IMR-90 (cell line): Measurements from ENCODE around the gene DBH. TPM values are rescaled to one million over a fixed set of nuclear protein-coding genes. Genes with fewer than 3 reads are reported as not detected.

Experiments
- ATAC-seq: fragments of 200-7000 bp; cut with Tn5 transposase; 2 replicates; pipeline ENCODE4 v1.9.1; 2020; ENCODE audit warnings: low read depth, mild to moderate bottlenecking, moderate library complexity
- BruUV-seq: library from RNA; stranded (reverse); fragments of 400-500 nt; replicated peaks from 2 replicates; lab custom pipeline; 2021; lab: Mats Ljungman, UMichigan
- CTCF ChIA-PET: fragments of 300-600 bp; formaldehyde crosslinking; extraction: SDS; loops from one replicate; lab custom pipeline; 2021; ENCODE audit warnings: antibody characterized with exemption; lab: Yijun Ruan, JAX
- POLR2A ChIA-PET: fragments of 300-600 bp; sonication (Branson Sonifier 250); formaldehyde crosslinking; loops from one replicate; lab custom pipeline; 2022; ENCODE audit warnings: antibody characterized with exemption; ENCODE audit not compliant: unreplicated experiment; lab: Charles Lee
- DNase-seq: peaks from one replicate; pipeline ENCODE4 v3.0.0; 2013
- H2AFZ ChIP-seq: replicated peaks from 2 replicates; pipeline ENCODE3; 2013; ENCODE audit warnings: low read length, mild to moderate bottlenecking; ENCODE audit not compliant: poor library complexity
- H2AK5ac ChIP-seq: 2 replicates; pipeline ENCODE4 v1.6.1; 2013; ENCODE audit warnings: low read depth, low read length, inconsistent platforms
- H2AK9ac ChIP-seq: replicated peaks from 2 replicates; pipeline ENCODE3; 2013; ENCODE audit warnings: mild to moderate bottlenecking, low read depth, low read length, moderate library complexity; ENCODE audit not compliant: poor library complexity
- H2BK120ac ChIP-seq: 2 replicates; pipeline ENCODE4 v1.6.1; 2013; ENCODE audit warnings: low read depth, low read length, inconsistent platforms
- H2BK15ac ChIP-seq: 3 replicates; pipeline ENCODE4 v1.6.1; 2013; ENCODE audit warnings: low read depth, low read length, inconsistent platforms
- H2BK20ac ChIP-seq: 2 replicates; pipeline ENCODE4 v1.6.1; 2013; ENCODE audit warnings: low read depth, mild to moderate bottlenecking, inconsistent platforms, low read length, moderate library complexity
- H2BK5ac ChIP-seq: 2 replicates; pipeline ENCODE4 v1.6.1; 2013; ENCODE audit warnings: mild to moderate bottlenecking, low read depth, low read length, inconsistent platforms; ENCODE audit not compliant: poor library complexity, severe bottlenecking
- H3K14ac ChIP-seq: replicated peaks from 2 replicates; pipeline ENCODE4 v1.6.1; 2013; ENCODE audit warnings: low read depth, low read length, inconsistent platforms
- H3K18ac ChIP-seq: 2 replicates; pipeline ENCODE4 v1.6.1; 2013; ENCODE audit warnings: low read depth, low read length, control low read depth
- H3K23ac ChIP-seq: 2 replicates; pipeline ENCODE4 v1.6.1; 2013; ENCODE audit warnings: low read depth, low read length, inconsistent platforms
- H3K27ac ChIP-seq: 2 replicates; pipeline ENCODE4 v1.5.1; 2013; ENCODE audit warnings: mild to moderate bottlenecking, control low read depth, low read length; ENCODE audit not compliant: insufficient read depth
- H3K27me3 ChIP-seq: 2 replicates; pipeline ENCODE4 v1.6.1; 2013; ENCODE audit warnings: low read length; ENCODE audit not compliant: control insufficient read depth, insufficient read depth
- H3K36me3 ChIP-seq: 2 replicates; pipeline ENCODE4 v1.6.1; 2013; ENCODE audit warnings: low read length, mixed read lengths; ENCODE audit not compliant: control insufficient read depth, insufficient read depth
- H3K4ac ChIP-seq: 2 replicates; pipeline ENCODE4 v1.6.1; 2013; ENCODE audit warnings: low read depth, low read length, inconsistent platforms
- H3K4me1 ChIP-seq: 2 replicates; pipeline ENCODE4 v1.6.1; 2013; ENCODE audit warnings: low read length, mixed read lengths; ENCODE audit not compliant: control insufficient read depth, insufficient read depth
- H3K4me2 ChIP-seq: 2 replicates; pipeline ENCODE4 v1.6.1; 2013; ENCODE audit warnings: low read depth, mild to moderate bottlenecking, control low read depth, low read length, moderate library complexity
- H3K4me3 ChIP-seq: 2 replicates; pipeline ENCODE4 v1.5.1; 2013; ENCODE audit warnings: low read depth, mild to moderate bottlenecking, control low read depth, low read length, moderate library complexity; ENCODE audit not compliant: insufficient read depth
- H3K56ac ChIP-seq: 2 replicates; pipeline ENCODE4 v1.6.1; 2013; ENCODE audit warnings: low read length, inconsistent platforms; ENCODE audit not compliant: insufficient read depth; ENCODE audit errors: extremely low read depth
- H3K79me1 ChIP-seq, 2 experiments: 2 replicates each; pipeline ENCODE4 v1.6.1; 2013; ENCODE audit warnings: low read length in 2 of 2, inconsistent platforms in 1 of 2, low read depth in 1 of 2
- H3K9ac ChIP-seq: 2 replicates; pipeline ENCODE4 v1.6.1; 2013; ENCODE audit warnings: low read depth, low read length, control low read depth
- H3K9me1 ChIP-seq: 2 replicates; pipeline ENCODE4 v1.6.1; 2013; ENCODE audit warnings: low read length, inconsistent platforms; ENCODE audit not compliant: insufficient read depth
- H3K9me3 ChIP-seq: 2 replicates; pipeline ENCODE4 v1.6.1; 2013; ENCODE audit warnings: low read length; ENCODE audit not compliant: control insufficient read depth, insufficient read depth
- H4K20me1 ChIP-seq: 2 replicates; pipeline ENCODE4 v1.6.1; 2013; ENCODE audit warnings: low read length, inconsistent platforms; ENCODE audit not compliant: insufficient read depth
- H4K5ac ChIP-seq: 2 replicates; pipeline ENCODE4 v1.6.1; 2013; ENCODE audit warnings: mild to moderate bottlenecking, low read depth, low read length, control low read depth
- H4K8ac ChIP-seq, 2 experiments: 2 replicates each; pipeline ENCODE4 v1.6.1; 2013; ENCODE audit warnings: low read depth in 2 of 2, low read length in 2 of 2, control low read depth in 1 of 2, inconsistent platforms in 1 of 2
- H4K91ac ChIP-seq: 2 replicates; pipeline ENCODE4 v1.6.1; 2013; ENCODE audit warnings: low read depth, low read length, inconsistent platforms; ENCODE audit not compliant: insufficient read depth
- BHLHE40 ChIP-seq: fragments of 150-350 bp; IDR thresholded peaks from 2 replicates; pipeline ENCODE4 v1.6.1; 2016; ENCODE audit warnings: mild to moderate bottlenecking, low read depth, low read length
- CEBPB ChIP-seq: IDR thresholded peaks from 2 replicates; pipeline ENCODE4 v1.6.1; 2012; ENCODE audit warnings: low read depth, low read length, improper control_type of control experiment
- CHD1 ChIP-seq: IDR thresholded peaks from 2 replicates; pipeline ENCODE4 v1.6.1; 2012; ENCODE audit warnings: low read depth, low read length, improper control_type of control experiment
- FOS ChIP-seq: fragments of 150-350 bp; IDR thresholded peaks from 2 replicates; pipeline ENCODE4 v1.6.1; 2016; ENCODE audit warnings: low read depth, low read length
- MAFK ChIP-seq: IDR thresholded peaks from 2 replicates; pipeline ENCODE4 v1.6.1; 2012; ENCODE audit warnings: low read depth, low read length, improper control_type of control experiment
- MAZ ChIP-seq: IDR thresholded peaks from 2 replicates; pipeline ENCODE4 v1.6.1; 2012; ENCODE audit warnings: low read depth, mild to moderate bottlenecking, low read length, improper control_type of control experiment, moderate library complexity, borderline replicate concordance
- MXI1 ChIP-seq: IDR thresholded peaks from 2 replicates; pipeline ENCODE4 v1.6.1; 2012; ENCODE audit warnings: low read depth, mild to moderate bottlenecking, low read length, moderate library complexity, borderline replicate concordance
- NFE2L2 ChIP-seq: fragments of 150-350 bp; IDR thresholded peaks from 2 replicates; pipeline ENCODE4 v1.6.1; 2016; ENCODE audit warnings: low read depth, mild to moderate bottlenecking, low read length
- POLR2A ChIP-seq: IDR thresholded peaks from 2 replicates; pipeline ENCODE4 v1.6.1; 2012; ENCODE audit warnings: mild to moderate bottlenecking, low read depth, low read length
- RAD21 ChIP-seq: IDR thresholded peaks from 2 replicates; pipeline ENCODE4 v1.6.1; 2012; ENCODE audit warnings: low read length, improper control_type of control experiment
- RCOR1 ChIP-seq: IDR thresholded peaks from 2 replicates; pipeline ENCODE4 v1.6.1; 2012; ENCODE audit warnings: mild to moderate bottlenecking, low read length, improper control_type of control experiment; ENCODE audit not compliant: insufficient replicate concordance
- RFX5 ChIP-seq: IDR thresholded peaks from 2 replicates; pipeline ENCODE4 v1.8.0; 2012; ENCODE audit warnings: low read depth, mild to moderate bottlenecking, low read length, moderate library complexity
- SMC3 ChIP-seq: fragments of 150-350 bp; IDR thresholded peaks from 2 replicates; pipeline ENCODE4 v1.6.1; 2016; ENCODE audit warnings: low read depth, mild to moderate bottlenecking, antibody characterized with exemption, low read length, moderate library complexity
- WGBS, 2 experiments: methylation state at CpG; one replicate each; pipeline versions ENCODE4 v1.1.5 to v1.1.7; 2013; ENCODE audit warnings: missing lambda C conversion rate in 2 of 2; ENCODE audit not compliant: insufficient read length in 1 of 2; ENCODE audit errors: extremely low coverage in 2 of 2; 5-methylcytosine and 5-hydroxymethylcytosine counted together
- dilution Hi-C: fragments of 300-500 bp; cut with HindIII; formaldehyde crosslinking; loops from one replicate; pipeline ENCODE4 v1.14.3; 2018; ENCODE audit warnings: low sequenced_read_pairs; ENCODE audit not compliant: unreplicated experiment
- in situ Hi-C: fragments of 300-500 bp; cut with MboI; formaldehyde crosslinking; loops from 3 replicates; pipeline ENCODE4 v1.14.3; 2019; ENCODE audit warnings: low sequenced_read_pairs, inconsistent platforms, mixed read lengths
- intact Hi-C: fragments of 100-400 bp; cut with micrococcal nuclease; formaldehyde crosslinking; loops from 2 replicates; pipeline ENCODE4 v1.10.0; 2022
- polyA plus RNA-seq, 3 experiments: library from polyadenylated mRNA; depleted of rRNA; stranded (reverse); fragments of >200 nt; gene quantifications; 2 replicates each; pipeline ENCODE4 v1.2.3, GENCODE V29; 2012; ENCODE audit warnings: low replicate concordance in 1 of 3
- total RNA-seq: library from RNA; depleted of rRNA; stranded (reverse); fragments of >200 nt; gene quantifications from 2 replicates; pipeline ENCODE4 v1.2.3, GENCODE V29; 2012
- TF ChIP-seq, protein P1 (sequence below): fragments of 150-350 bp; IDR thresholded peaks from 2 replicates; pipeline ENCODE4 v1.6.1; 2017; ENCODE audit warnings: mild to moderate bottlenecking, antibody characterized with exemption, low read length, low read depth
- TF ChIP-seq, protein P2 (sequence below): fragments of 150-350 bp; IDR thresholded peaks from 2 replicates; pipeline ENCODE4 v1.6.1; 2016; ENCODE audit warnings: low read depth, mild to moderate bottlenecking, low read length, moderate library complexity, borderline replicate concordance

DBH gene
- total and polyA plus RNA-seq, 2 of the 4 experiments (the other 2 are of a cell fraction) = not detected

DNA sequence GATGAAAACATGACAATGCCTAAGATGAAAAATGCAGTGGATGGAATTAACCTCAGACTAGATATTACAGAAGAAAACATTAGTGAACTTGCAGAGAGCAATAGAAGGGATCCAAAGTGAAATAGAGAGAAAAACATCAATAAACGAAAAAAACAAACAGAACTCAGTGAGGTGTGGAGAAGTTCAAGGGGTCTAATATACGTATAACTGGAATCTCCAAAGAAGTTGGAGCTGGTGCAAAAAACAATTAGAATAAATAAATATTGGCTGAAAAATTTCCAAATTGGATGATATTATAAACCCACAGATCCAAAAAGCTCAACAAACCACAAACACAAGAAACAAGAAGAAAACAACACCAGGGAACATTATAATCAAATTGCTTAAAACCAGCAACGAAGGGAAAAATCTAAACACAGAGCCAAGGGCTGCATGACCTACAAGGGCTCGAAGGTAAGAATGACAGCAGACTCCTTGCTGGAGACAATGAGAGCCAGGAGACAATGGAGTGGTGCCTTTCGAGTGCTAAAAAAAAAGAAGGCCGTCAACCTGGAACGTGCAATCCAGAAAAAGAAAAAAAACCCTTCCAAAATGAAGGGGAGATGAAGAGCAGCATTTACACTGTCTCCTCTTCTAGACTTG, 38.7 kb upstream of the DBH start:
- no peak overlapping the region for H2AFZ ChIP-seq
- no peak overlapping the region for H3K9ac ChIP-seq
- no peak overlapping the region for H3K18ac ChIP-seq
- CTCF ChIA-PET = no interaction called here
- no TSS peak for BruUV-seq
- no peak overlapping the region for H2AK9ac ChIP-seq
- H4K8ac ChIP-seq = no peak overlapping the region
- no peak overlapping the region for H3K56ac ChIP-seq
- H3K4ac ChIP-seq = no peak overlapping the region
- TF ChIP-seq RAD21 = no peak
- TF ChIP-seq, protein P1, sequence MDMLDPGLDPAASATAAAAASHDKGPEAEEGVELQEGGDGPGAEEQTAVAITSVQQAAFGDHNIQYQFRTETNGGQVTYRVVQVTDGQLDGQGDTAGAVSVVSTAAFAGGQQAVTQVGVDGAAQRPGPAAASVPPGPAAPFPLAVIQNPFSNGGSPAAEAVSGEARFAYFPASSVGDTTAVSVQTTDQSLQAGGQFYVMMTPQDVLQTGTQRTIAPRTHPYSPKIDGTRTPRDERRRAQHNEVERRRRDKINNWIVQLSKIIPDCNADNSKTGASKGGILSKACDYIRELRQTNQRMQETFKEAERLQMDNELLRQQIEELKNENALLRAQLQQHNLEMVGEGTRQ = no peak
- no peak for TF ChIP-seq RFX5
- no peak for TF ChIP-seq MAZ
- no peak for TF ChIP-seq SMC3
- TF ChIP-seq RCOR1 = no peak
- no peak for TF ChIP-seq CHD1
- TF ChIP-seq, protein P2, sequence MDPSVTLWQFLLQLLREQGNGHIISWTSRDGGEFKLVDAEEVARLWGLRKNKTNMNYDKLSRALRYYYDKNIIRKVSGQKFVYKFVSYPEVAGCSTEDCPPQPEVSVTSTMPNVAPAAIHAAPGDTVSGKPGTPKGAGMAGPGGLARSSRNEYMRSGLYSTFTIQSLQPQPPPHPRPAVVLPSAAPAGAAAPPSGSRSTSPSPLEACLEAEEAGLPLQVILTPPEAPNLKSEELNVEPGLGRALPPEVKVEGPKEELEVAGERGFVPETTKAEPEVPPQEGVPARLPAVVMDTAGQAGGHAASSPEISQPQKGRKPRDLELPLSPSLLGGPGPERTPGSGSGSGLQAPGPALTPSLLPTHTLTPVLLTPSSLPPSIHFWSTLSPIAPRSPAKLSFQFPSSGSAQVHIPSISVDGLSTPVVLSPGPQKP = no peak
- TF ChIP-seq NFE2L2 = no peak
- no peak for TF ChIP-seq POLR2A
- no peak for TF ChIP-seq MXI1
- no peak for TF ChIP-seq CEBPB
- TF ChIP-seq FOS = no peak
- TF ChIP-seq BHLHE40 = no peak
- TF ChIP-seq MAFK = no peak
- H3K4me1 ChIP-seq = no peaks in the 10 kb centered on the region
- H2BK5ac ChIP-seq = no peak overlapping the region
- H3K4me3 ChIP-seq = no peak overlapping the region
- H3K23ac ChIP-seq = no peak overlapping the region
- H2BK20ac ChIP-seq = no peak overlapping the region
- no peaks in the 10 kb centered on the region for H3K79me1 ChIP-seq
- H3K9me3 ChIP-seq = peaks cover 20% of the 10 kb centered on the region
- H3K27me3 ChIP-seq = peaks cover 19% of the 10 kb centered on the region
- H2BK15ac ChIP-seq = no peak overlapping the region
- no peaks in the 10 kb centered on the region for H3K36me3 ChIP-seq
- H3K4me2 ChIP-seq = no peak overlapping the region
- POLR2A ChIA-PET = no interaction called here
- in situ Hi-C loops = no loop called here
- DNase-seq = no peak
- no peak for ATAC-seq
- no peak overlapping the region for H3K27ac ChIP-seq
- intact Hi-C loops = no loop called here
- no peak overlapping the region for H2AK5ac ChIP-seq
- H3K14ac ChIP-seq = no peak overlapping the region
- H4K91ac ChIP-seq = no peak overlapping the region
- no peak overlapping the region for H2BK120ac ChIP-seq
- WGBS, 2 experiments = 60% methylated on average over 1 of the region's 7 CpGs; no CpG with 5 or more reads in 1 of the 2 experiments
- H4K5ac ChIP-seq = no peak overlapping the region
- dilution Hi-C loops = no loop called here
- H3K9me1 ChIP-seq = no peaks in the 10 kb centered on the region
- no peaks in the 10 kb centered on the region for H4K20me1 ChIP-seq
